Neural progenitor cell (in vitro differentiated cells): ENCODE measurements around the gene KRT77. TPM values are rescaled to one million over a fixed set of nuclear protein-coding genes. Genes with fewer than 3 reads are reported as not detected.

Source experiments
- DNase-seq: peaks from one replicate; pipeline ENCODE4 v3.0.0-alpha.2; 2016; ENCODE audit warnings: low spot score
- H2AFZ ChIP-seq: fragments of 200-600 bp; sonication (generic); replicated peaks from 2 replicates; pipeline ENCODE4 v1.6.1; 2016; ENCODE audit warnings: antibody characterized with exemption
- H3F3A ChIP-seq: fragments of 200-600 bp; sonication (generic); 2 replicates; pipeline ENCODE4 v1.6.1; 2016; ENCODE audit warnings: antibody characterized with exemption, low read depth
- H3K27ac ChIP-seq: fragments of 200-600 bp; sonication (generic); 2 replicates; pipeline ENCODE4 v1.5.1; 2016; ENCODE audit warnings: mild to moderate bottlenecking
- H3K27me3 ChIP-seq: fragments of 200-600 bp; sonication (generic); 2 replicates; pipeline ENCODE4 v1.6.1; 2016; ENCODE audit warnings: mild to moderate bottlenecking, moderate library complexity
- H3K36me3 ChIP-seq: fragments of 200-600 bp; sonication (generic); 2 replicates; pipeline ENCODE4 v1.5.1; 2016
- H3K4me1 ChIP-seq: fragments of 200-600 bp; sonication (generic); 2 replicates; pipeline ENCODE4 v1.6.1; 2016; ENCODE audit warnings: mixed run types
- H3K4me2 ChIP-seq: fragments of 200-600 bp; sonication (generic); 2 replicates; pipeline ENCODE4 v1.6.1; 2016
- H3K4me3 ChIP-seq: fragments of 200-600 bp; sonication (generic); 2 replicates; pipeline ENCODE4 v1.5.1; 2016
- H3K79me2 ChIP-seq: fragments of 200-600 bp; sonication (generic); 2 replicates; pipeline ENCODE4 v1.6.1; 2016; ENCODE audit warnings: low read depth
- H3K9ac ChIP-seq: fragments of 200-600 bp; sonication (generic); 2 replicates; pipeline ENCODE4 v1.6.1; 2016
- H3K9me3 ChIP-seq: fragments of 200-600 bp; sonication (generic); 2 replicates; pipeline ENCODE4 v1.5.1; 2016; ENCODE audit warnings: low read depth
- H4K20me1 ChIP-seq: fragments of 200-600 bp; sonication (generic); 2 replicates; pipeline ENCODE4 v1.6.1; 2016; ENCODE audit warnings: low read depth
- H3K27ac Mint-ChIP-seq: 3 replicates; pipeline ENCODE4 v1.8.0; 2021; ENCODE audit warnings: mixed read lengths
- H3K27me3 Mint-ChIP-seq: 2 replicates; pipeline ENCODE4 v1.8.0; 2022; ENCODE audit warnings: low read depth, mild to moderate bottlenecking, inconsistent platforms, moderate library complexity, mixed read lengths; ENCODE audit not compliant: insufficient read depth
- H3K36me3 Mint-ChIP-seq: 3 replicates; pipeline ENCODE4 v1.8.0; 2021; ENCODE audit warnings: mixed read lengths
- H3K4me1 Mint-ChIP-seq: 3 replicates; pipeline ENCODE4 v1.8.0; 2021; ENCODE audit warnings: mixed read lengths
- H3K4me3 Mint-ChIP-seq: 3 replicates; pipeline ENCODE4 v1.8.0; 2021; ENCODE audit warnings: mild to moderate bottlenecking, moderate library complexity, mixed read lengths
- H3K9me3 Mint-ChIP-seq: 3 replicates; pipeline ENCODE4 v1.8.0; 2020; ENCODE audit warnings: mixed read lengths
- EZH2 ChIP-seq: fragments of 200-600 bp; sonication (generic); IDR thresholded peaks from 2 replicates; pipeline ENCODE4 v1.6.1; 2017; ENCODE audit warnings: antibody characterized with exemption, mild to moderate bottlenecking, moderate library complexity
- EZH2phosphoT487 ChIP-seq: fragments of 200-600 bp; sonication (generic); IDR thresholded peaks from 2 replicates; pipeline ENCODE4 v1.6.1; 2017; ENCODE audit warnings: antibody characterized with exemption
- total RNA-seq: library from RNA; depleted of rRNA; stranded (reverse); fragments of >200 nt; gene quantifications from 2 replicates; pipeline ENCODE4 v1.2.3, GENCODE V29; 2015; ENCODE audit warnings: low replicate concordance
- TF ChIP-seq, protein P1 (sequence below): fragments of 200-600 bp; sonication (generic); IDR thresholded peaks from 2 replicates; pipeline ENCODE4 v1.5.1; 2017; ENCODE audit warnings: antibody characterized with exemption, mild to moderate bottlenecking

KRT77 gene
- total RNA-seq, 1 donor from 2014 or later = 0.47 TPM

DNA sequence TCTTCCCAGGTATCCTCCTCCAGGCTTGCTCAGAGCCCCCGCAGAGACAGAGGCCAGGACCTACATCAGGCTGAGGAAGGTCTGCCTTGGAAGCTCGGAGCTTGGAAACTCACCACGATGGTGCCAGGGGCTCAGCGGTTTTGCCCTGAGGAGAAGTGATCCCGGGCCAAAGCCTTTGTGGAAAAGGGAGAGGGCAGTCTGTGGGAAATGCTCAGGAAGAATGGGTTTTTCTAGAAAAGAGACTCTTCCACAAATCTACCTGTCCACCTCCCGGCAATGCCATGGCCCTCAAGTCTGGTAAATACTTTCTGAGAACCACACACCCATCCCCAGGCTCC is 59.3 kb downstream of the KRT77 start:
- TF ChIP-seq EZH2phosphoT487 (no peak), EZH2 (no peak)
- TF ChIP-seq, protein P1, sequence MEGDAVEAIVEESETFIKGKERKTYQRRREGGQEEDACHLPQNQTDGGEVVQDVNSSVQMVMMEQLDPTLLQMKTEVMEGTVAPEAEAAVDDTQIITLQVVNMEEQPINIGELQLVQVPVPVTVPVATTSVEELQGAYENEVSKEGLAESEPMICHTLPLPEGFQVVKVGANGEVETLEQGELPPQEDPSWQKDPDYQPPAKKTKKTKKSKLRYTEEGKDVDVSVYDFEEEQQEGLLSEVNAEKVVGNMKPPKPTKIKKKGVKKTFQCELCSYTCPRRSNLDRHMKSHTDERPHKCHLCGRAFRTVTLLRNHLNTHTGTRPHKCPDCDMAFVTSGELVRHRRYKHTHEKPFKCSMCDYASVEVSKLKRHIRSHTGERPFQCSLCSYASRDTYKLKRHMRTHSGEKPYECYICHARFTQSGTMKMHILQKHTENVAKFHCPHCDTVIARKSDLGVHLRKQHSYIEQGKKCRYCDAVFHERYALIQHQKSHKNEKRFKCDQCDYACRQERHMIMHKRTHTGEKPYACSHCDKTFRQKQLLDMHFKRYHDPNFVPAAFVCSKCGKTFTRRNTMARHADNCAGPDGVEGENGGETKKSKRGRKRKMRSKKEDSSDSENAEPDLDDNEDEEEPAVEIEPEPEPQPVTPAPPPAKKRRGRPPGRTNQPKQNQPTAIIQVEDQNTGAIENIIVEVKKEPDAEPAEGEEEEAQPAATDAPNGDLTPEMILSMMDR = no peak
- Histone ChIP-seq H3K4me2 (no peak overlapping the region), H3K79me2 (no peaks in the 10 kb centered on the region), H3K27ac (no peak overlapping the region), H3K27me3 (peaks cover 3% of the 10 kb centered on the region), H3F3A (no peaks in the 10 kb centered on the region), H3K9ac (no peak overlapping the region), H2AFZ (no peak overlapping the region), H3K36me3 (no peaks in the 10 kb centered on the region), H3K9me3 (no peaks in the 10 kb centered on the region), H4K20me1 (no peaks in the 10 kb centered on the region), H3K4me3 (no peak overlapping the region), H3K4me1 (peaks cover under 1% of the 10 kb centered on the region)
- no peak overlapping the region for H3K27ac Mint-ChIP-seq
- no peaks in the 10 kb centered on the region for H3K9me3 Mint-ChIP-seq
- DNase-seq = no peak
- no peak overlapping the region for H3K4me3 Mint-ChIP-seq
- no peaks in the 10 kb centered on the region for H3K36me3 Mint-ChIP-seq
- peaks cover 10% of the 10 kb centered on the region for H3K27me3 Mint-ChIP-seq
- H3K4me1 Mint-ChIP-seq = no peaks in the 10 kb centered on the region

DNA sequence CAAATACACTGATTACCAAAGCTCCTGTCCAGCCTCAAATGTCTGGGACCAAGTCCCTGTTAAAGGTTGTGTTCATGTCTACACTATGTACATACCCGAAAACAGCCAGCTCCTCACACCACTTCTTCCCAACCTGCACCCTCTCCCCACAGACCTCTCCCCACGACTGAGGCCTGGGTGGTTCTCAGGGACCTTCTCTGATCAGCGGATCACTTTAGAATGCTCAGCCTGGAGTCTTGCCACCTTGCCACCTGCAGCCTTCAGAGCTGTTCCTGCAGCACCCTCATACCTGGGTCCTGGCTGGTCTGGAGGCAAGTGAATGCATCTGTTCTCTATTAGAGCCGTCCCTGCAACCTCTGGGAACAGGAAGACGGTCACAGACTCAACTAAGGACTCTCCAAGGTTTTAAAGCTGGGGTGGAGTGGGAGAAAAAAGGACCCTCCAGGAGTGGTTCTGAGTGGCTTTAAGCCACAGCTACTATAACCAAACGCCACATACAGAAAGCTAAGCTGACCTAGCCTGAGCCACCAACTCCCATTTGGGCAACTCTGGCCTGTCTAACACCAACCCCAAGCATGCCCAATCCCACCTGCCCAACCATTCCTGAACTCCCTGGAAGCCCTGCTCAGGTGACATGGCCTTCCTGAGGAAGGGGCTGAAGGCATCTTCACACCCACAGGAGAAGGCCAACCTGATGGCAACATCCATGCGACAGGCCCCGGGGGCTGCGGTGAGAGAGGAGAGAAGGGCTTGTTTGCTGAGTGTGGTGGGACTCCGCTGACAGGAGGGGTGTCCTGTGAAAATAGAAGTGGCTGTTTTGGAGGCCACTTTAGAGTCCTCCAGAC is 59.9 kb downstream of the KRT77 start:
- no peak overlapping the region for H3K4me3 Mint-ChIP-seq
- peaks cover 10% of the 10 kb centered on the region for H3K27me3 Mint-ChIP-seq
- no peaks in the 10 kb centered on the region for H3K4me1 Mint-ChIP-seq
- H3K4me3 ChIP-seq = no peak overlapping the region
- H3K27ac ChIP-seq = no peak overlapping the region
- H3K36me3 Mint-ChIP-seq = no peaks in the 10 kb centered on the region
- no peak overlapping the region for H3K9ac ChIP-seq
- H4K20me1 ChIP-seq = no peaks in the 10 kb centered on the region
- H3K4me1 ChIP-seq = no peaks in the 10 kb centered on the region
- no peaks in the 10 kb centered on the region for H3F3A ChIP-seq
- no peak overlapping the region for H3K27ac Mint-ChIP-seq
- TF ChIP-seq, protein P1 = no peak
- TF ChIP-seq EZH2 = no peak
- TF ChIP-seq EZH2phosphoT487 = no peak
- H2AFZ ChIP-seq = no peak overlapping the region
- H3K27me3 ChIP-seq = peaks cover 8% of the 10 kb centered on the region
- no peaks in the 10 kb centered on the region for H3K9me3 Mint-ChIP-seq
- H3K36me3 ChIP-seq = no peaks in the 10 kb centered on the region
- H3K4me2 ChIP-seq = no peak overlapping the region
- no peak for DNase-seq
- no peaks in the 10 kb centered on the region for H3K9me3 ChIP-seq
- no peaks in the 10 kb centered on the region for H3K79me2 ChIP-seq

DNA sequence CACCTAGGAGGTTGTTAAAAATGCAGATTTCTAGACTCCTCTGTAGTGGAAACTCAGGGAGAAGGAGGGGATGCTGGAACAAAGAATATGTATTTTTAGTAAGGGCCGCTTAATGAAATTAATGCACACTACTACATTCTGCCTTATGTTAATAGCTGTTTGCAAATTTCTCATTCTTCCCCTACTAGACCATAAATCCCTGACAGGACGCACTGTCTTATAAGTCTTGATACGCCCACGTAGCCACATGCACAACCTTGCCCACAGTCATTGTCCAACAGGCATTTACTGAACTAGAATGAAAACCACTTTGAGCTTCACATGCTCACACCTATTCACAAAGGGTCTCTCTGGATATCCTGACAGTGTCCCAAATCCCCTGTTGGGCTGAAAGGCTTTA is 61.9 kb downstream of the KRT77 start:
- peaks cover 5% of the 10 kb centered on the region for H3K27me3 Mint-ChIP-seq
- H3K27ac Mint-ChIP-seq = no peak overlapping the region
- TF ChIP-seq, protein P1 = no peak
- TF ChIP-seq EZH2phosphoT487 (no peak), EZH2 (no peak)
- H3K4me1 Mint-ChIP-seq = peaks cover 2% of the 10 kb centered on the region
- Histone ChIP-seq H3K4me3 (no peak overlapping the region), H3K79me2 (no peaks in the 10 kb centered on the region), H4K20me1 (no peaks in the 10 kb centered on the region), H3F3A (no peaks in the 10 kb centered on the region), H3K9me3 (no peaks in the 10 kb centered on the region), H3K27me3 (peaks cover 8% of the 10 kb centered on the region), H3K4me2 (no peak overlapping the region), H3K36me3 (no peaks in the 10 kb centered on the region), H3K9ac (no peak overlapping the region), H3K27ac (no peak overlapping the region), H2AFZ (no peak overlapping the region), H3K4me1 (no peaks in the 10 kb centered on the region)
- no peaks in the 10 kb centered on the region for H3K9me3 Mint-ChIP-seq
- no peak for DNase-seq
- no peak overlapping the region for H3K4me3 Mint-ChIP-seq
- H3K36me3 Mint-ChIP-seq = no peaks in the 10 kb centered on the region

Other genes with a start within 250 kb of the KRT77 start
- gene KRT6C, start 229.7 kb downstream of the KRT77 start, total RNA-seq = not detected in 2 replicates
- not detected in 2 replicates for gene KRT6A, start 210.3 kb downstream of the KRT77 start, total RNA-seq
- not detected in 2 replicates for gene KRT5, start 183.1 kb downstream of the KRT77 start, total RNA-seq
- gene KRT71, start 150.4 kb downstream of the KRT77 start, total RNA-seq = not detected in 2 replicates
- not detected in 2 replicates for gene KRT74, start 129.7 kb downstream of the KRT77 start, total RNA-seq
- not detected in 2 replicates for gene KRT72, start 102.1 kb downstream of the KRT77 start, total RNA-seq
- gene KRT73, start 85.0 kb downstream of the KRT77 start, total RNA-seq = not detected in 2 replicates
- not detected in 2 replicates for gene KRT2, start 51.3 kb downstream of the KRT77 start, total RNA-seq
- not detected in 2 replicates for gene KRT1, start 23.1 kb downstream of the KRT77 start, total RNA-seq
- not detected in 2 replicates for gene KRT76, start 73.8 kb upstream of the KRT77 start, total RNA-seq
- gene KRT3, start 92.6 kb upstream of the KRT77 start, total RNA-seq = not detected in 2 replicates
- not detected in 2 replicates for gene KRT4, start 110.6 kb upstream of the KRT77 start, total RNA-seq
- gene KRT79, start 130.8 kb upstream of the KRT77 start, total RNA-seq = not detected in 2 replicates
- not detected in 2 replicates for gene KRT78, start 145.5 kb upstream of the KRT77 start, total RNA-seq
- 168 and 184 TPM in 2 replicates for gene KRT8, start 201.6 kb upstream of the KRT77 start, total RNA-seq
- 69.3 and 100 TPM in 2 replicates for gene KRT18, start 245.6 kb upstream of the KRT77 start, total RNA-seq